ENCODE results near the gene SLC12A7.
"Not testable (repeated sequence)": the region's sequence is repeated elsewhere in the genome, so short reads cannot be mapped to it uniquely, and the experiment has no call there.

SLC12A7 gene

GRCh38 chr5:1095990-1096363 is 15.9 kb downstream of the SLC12A7 start:
- DNase-seq = no peak

- DNase-seq = no peak
Observed at GRCh38 chr5:1095302-1095989, 16.4 kb downstream of the SLC12A7 start.

GRCh38 chr5:1094670-1095190 is 17.1 kb downstream of the SLC12A7 start:
- DNase-seq = no peak

GRCh38 chr5:1093361-1093760 is 18.5 kb downstream of the SLC12A7 start:
- no peak for DNase-seq

GRCh38 chr5:1092122-1092521 is 19.7 kb downstream of the SLC12A7 start:
- DNase-seq = no peak

GRCh38 chr5:1091632-1092031 is 20.2 kb downstream of the SLC12A7 start:
- DNase-seq = no peak

GRCh38 chr5:1090538-1090937 is 21.3 kb downstream of the SLC12A7 start:
- DNase-seq = no peak

- DNase-seq = no peak
Observed at GRCh38 chr5:1089621-1090040, 22.2 kb downstream of the SLC12A7 start.

- no peak for DNase-seq
Observed at GRCh38 chr5:1089146-1089545, 22.7 kb downstream of the SLC12A7 start.

GRCh38 chr5:1088726-1089125 is 23.1 kb downstream of the SLC12A7 start:
- no peak for DNase-seq

- no peak for DNase-seq
Observed at GRCh38 chr5:1088031-1088430, 23.8 kb downstream of the SLC12A7 start.

- no peak for DNase-seq
Observed at GRCh38 chr5:1087428-1087827, 24.4 kb downstream of the SLC12A7 start.

GRCh38 chr5:1086871-1087270 is 25.0 kb downstream of the SLC12A7 start:
- DNase-seq = no peak

- no peak for DNase-seq
Observed at GRCh38 chr5:1086137-1086536, 25.7 kb downstream of the SLC12A7 start.

- no peak for DNase-seq
Observed at GRCh38 chr5:1085391-1085790, 26.5 kb downstream of the SLC12A7 start.

- DNase-seq = no peak
Observed at GRCh38 chr5:1083823-1084605, 27.8 kb downstream of the SLC12A7 start.

GRCh38 chr5:1083026-1083425 is 28.8 kb downstream of the SLC12A7 start:
- DNase-seq = not testable (repeated sequence)

GRCh38 chr5:1081519-1081918 is 30.3 kb downstream of the SLC12A7 start:
- DNase-seq = no peak

GRCh38 chr5:1080432-1080831 is 31.4 kb downstream of the SLC12A7 start:
- DNase-seq = no peak

- DNase-seq = no peak
Observed at GRCh38 chr5:1079961-1080360, 31.9 kb downstream of the SLC12A7 start.

- DNase-seq = no peak
Observed at GRCh38 chr5:1079486-1079885, 32.4 kb downstream of the SLC12A7 start.

- no peak for DNase-seq
Observed at GRCh38 chr5:1078851-1079250, 33.0 kb downstream of the SLC12A7 start.

GRCh38 chr5:1078206-1078605 is 33.7 kb downstream of the SLC12A7 start:
- no peak for DNase-seq

- DNase-seq = no peak
Observed at GRCh38 chr5:1077491-1078020, 34.3 kb downstream of the SLC12A7 start.

Measured in hippocampal formation (tissue), 2 donors.